Astrocyte (in vitro differentiated cells and primary cell): Measurements from ENCODE around the gene SUFU.

Experiments used
- CTCF ChIP-seq: IDR thresholded peaks from 2 replicates; pipeline ENCODE4 v1.5.1; 2011; ENCODE audit warnings: low read depth, mild to moderate bottlenecking, inconsistent platforms, low read length, moderate library complexity; ENCODE audit not compliant: insufficient read depth
- EZH2 ChIP-seq: IDR thresholded peaks from 2 replicates; pipeline ENCODE4 v1.6.1; 2012; ENCODE audit warnings: mild to moderate bottlenecking, low read length, inconsistent platforms; ENCODE audit not compliant: insufficient read depth

GRCh38 chr10:102581981-102582580 is 78.3 kb downstream of the SUFU start:
- TF ChIP-seq CTCF (no peak), EZH2 (no peak)
